Measurements from ENCODE around the gene SPHK2.
"Not testable (repeated sequence)": the region's sequence is repeated elsewhere in the genome, so short reads cannot be mapped to it uniquely, and the experiment has no call there.

SPHK2 gene

GRCh38 chr19:48637948-48638830, 18.9 kb downstream of the SPHK2 start:
- peak; percentile 88 for DNase-seq

- DNase-seq, result no peak
Measured at GRCh38 chr19:48638831-48639381, 19.6 kb downstream of the SPHK2 start.

DNA sequence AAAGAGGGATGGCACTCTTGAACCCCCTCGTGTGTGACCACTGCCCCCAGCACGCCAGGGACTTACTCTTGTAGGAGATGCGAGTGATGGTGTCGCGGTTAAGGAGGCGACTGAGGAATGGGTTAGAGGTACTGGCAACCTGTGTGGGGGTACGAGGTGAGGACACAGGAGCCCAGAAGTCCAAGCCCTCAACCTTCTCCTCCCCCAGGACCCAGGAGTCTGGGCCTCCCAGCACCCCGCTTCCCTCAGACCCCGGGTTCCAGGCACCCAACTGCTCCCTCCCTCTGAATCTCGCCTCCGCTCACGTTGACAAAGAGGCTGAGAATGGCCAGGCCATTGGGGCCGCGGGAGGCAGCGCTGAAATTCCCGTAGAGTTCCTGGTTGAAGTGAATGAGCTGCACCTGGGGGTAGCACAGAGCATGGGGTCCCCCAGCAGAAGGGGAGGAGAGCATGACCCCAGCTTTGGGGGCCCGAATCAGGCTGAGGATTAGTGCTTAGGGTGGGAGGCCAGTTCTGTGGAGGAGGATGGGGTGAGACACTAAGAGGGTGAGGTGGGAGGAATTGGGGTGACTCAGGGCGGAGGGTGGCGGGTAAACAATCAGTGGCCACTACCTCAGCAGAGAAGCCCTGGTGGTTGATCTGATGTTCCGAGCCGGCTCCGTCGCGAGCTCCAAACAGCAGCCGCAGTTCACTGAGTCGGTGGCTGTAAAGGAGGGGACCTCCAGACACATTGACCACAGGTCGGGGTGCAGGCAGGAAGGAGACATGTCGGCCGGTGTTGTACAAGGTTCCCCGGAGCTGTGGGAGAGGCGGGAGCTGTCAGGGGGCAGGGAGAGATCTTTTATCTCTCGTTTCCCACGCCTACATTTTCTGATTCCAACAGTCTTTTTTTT, 20.4 kb downstream of the SPHK2 start:
- DNase-seq, result no peak

DNA sequence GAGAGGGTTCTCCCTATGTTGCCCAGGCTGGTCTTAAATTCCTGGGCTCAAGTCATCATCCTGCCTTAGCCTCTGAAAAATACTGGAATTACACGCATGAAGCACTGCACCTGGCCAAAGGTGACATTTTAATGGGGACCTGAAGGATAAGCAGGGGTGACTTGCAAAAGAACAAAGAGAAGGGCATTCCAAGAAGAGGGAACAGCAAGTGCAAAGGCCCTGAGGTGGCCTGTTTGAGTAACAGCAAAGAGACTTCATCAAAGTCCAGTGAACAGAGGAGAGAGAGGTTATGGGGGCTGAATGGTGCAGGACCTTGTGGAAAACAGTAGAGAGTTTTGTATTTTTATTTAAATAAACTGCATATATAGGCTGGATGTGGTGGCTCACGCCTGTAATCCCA, 22.5 kb downstream of the SPHK2 start:
- DNase-seq, result no peak

DNA sequence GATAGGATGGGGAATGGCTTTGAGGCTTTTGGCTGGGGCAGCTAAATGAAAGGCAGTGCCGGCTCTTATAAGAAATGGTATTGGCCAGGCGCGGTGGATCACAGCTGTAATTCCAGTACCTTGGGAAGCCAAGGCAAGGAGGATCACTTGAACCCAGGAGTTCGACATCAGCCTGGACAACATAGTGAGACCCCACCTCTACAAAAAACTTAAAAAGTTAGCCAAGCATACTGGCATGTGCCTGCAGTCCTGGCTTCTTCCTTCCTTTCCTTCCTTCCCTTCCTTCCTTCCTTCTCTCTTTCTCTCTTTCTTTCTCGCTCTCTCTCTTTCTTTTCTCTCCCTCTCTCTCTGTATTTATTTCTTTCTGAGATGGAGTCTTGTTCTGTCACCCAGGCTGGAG, 23.6 kb downstream of the SPHK2 start:
- no peak for DNase-seq

GRCh38 chr19:48644355-48644754, 25.0 kb downstream of the SPHK2 start:
- DNase-seq, result no peak

DNA sequence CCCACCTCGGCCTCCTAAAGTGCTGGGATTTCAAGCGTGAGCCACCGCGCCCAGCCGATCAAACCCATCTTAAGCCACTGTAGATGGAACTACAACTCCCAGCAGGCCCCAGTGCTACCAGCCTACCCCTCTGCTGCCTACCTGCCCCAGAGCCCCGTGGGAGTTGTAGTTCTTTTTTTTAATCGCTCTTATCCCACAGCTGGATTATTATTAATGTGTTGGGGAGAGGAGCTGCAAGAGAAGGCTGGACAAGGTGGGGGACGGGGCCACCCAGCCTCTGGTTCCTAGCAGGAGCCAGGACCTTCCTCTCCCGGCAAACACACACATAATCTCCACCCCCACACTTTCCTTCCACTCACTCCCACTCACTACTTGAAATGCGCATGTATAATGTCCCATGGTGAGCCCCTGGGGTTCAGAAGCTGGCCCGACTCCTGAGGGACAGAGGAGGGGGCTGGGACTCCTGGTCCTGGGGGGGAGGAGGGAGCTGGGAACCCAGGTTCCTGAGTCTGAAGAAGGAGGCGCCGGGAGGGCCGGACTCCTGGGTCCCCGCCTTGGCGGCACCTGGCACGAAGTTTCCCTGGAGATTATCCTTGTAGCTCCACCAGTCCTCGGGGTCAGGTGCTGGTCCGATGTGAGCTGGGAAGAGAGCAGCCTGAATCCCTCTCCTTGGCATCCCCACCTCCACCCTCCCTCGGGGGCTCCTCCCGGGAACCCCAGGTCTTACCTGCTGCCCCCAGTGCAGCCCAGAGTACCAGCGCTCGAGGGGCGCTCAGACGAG, 25.7 kb downstream of the SPHK2 start:
- DNase-seq, result peak; percentile 86

DNA sequence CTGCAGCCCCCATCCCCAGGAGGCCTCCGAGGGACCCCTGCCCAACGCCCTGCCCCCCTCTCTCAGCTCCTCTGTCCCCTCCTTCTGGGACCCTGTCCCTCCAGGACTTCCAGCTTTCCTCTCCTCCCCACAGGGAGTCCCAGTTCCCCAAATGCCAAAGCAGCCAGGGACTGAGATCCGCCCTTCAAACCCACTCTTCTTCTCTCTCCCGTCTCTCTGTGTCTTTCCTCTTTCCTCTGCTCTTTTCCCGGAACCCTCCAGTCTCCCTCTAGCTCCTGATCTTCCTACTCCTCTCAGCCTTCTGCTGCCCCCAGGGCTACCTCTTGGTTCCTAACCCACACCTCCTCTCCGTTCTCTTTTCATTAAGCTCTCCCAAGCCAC, 26.3 kb downstream of the SPHK2 start:
- peak; percentile 73 for DNase-seq

GRCh38 chr19:48646001-48646721, 26.9 kb downstream of the SPHK2 start, which contains the start of gene CA11:
TSS of gene CA11 (minus strand) at chr19:48646187. CDS start at chr19:48645632, 555 bp downstream.
- DNase-seq, result peak; percentile 90

- DNase-seq, result no peak
Measured at GRCh38 chr19:48646722-48647216, 27.5 kb downstream of the SPHK2 start.

GRCh38 chr19:48648134-48648533, 28.8 kb downstream of the SPHK2 start:
- DNase-seq, result no peak

DNA sequence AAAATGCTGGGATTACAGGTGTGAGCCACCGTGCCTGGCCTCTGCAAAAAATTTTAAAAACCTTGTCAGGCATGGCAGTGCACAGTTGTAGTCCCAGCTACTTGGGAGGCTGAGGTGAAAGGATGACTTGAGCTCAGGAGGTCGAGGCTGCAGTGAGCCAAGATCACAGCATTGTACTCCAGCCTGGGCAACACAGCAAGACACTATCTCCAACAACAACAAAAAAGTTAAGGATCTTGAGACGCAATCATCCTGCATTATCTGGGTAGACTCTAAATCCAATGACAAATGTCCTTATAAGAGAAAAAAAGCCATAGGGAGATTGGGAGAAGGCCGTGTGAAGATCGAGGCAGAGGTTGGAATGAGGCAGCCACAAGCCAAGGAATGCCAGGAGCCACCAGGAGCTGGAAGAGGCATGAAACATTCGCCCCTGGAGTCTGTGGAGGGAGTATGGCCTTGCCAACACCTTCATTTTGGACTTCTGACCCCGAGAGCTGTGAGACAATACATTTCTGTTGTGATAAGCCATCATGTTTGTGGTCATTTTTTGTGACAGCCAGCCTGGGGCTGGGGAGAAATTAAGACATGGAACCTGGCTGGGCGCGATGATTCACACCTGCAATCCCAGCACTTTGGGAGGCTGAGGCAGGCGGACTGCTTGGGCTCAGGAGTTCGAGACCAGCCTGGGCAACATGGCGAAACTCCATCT, 31.8 kb downstream of the SPHK2 start:
- DNase-seq, result no peak

- no peak for DNase-seq
Measured at GRCh38 chr19:48651683-48652048, 32.4 kb downstream of the SPHK2 start.

DNA sequence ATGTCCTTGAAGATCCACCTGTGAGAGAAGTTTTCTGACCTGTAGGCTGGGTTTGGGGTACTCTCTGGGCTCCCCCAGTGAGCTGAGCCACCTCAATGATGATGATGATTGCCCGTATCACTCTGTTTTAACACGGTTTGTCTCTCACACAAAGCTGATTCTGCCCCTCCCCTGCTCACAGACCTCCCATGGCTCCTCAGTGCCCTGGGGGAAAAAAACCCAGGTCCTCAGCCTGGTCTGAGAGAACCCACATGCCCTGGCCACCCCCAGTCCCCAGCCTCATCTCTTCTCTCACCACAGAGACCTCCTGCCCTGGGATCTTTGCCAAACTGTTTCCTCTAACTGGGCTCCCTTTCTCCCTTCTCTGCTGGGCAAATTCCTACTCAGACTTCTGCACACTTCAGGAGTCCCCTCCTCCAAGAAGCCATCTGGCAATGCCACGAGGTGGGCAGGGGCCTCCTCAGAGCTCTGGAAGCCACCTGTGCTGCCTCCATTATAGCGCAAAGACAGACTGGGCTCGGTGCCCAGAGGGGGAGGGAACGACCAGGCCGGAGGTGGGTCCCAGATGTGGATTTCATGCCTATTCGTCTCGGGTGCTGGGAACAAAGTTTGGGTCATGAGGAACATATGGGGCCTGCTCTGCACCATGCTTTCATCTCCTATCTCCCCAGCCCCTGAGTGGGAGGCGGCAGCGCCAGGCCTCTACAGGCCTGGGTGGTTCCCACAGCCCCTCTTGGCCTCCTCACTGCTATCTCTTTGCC, 35.2 kb downstream of the SPHK2 start:
- no peak for DNase-seq

DNA sequence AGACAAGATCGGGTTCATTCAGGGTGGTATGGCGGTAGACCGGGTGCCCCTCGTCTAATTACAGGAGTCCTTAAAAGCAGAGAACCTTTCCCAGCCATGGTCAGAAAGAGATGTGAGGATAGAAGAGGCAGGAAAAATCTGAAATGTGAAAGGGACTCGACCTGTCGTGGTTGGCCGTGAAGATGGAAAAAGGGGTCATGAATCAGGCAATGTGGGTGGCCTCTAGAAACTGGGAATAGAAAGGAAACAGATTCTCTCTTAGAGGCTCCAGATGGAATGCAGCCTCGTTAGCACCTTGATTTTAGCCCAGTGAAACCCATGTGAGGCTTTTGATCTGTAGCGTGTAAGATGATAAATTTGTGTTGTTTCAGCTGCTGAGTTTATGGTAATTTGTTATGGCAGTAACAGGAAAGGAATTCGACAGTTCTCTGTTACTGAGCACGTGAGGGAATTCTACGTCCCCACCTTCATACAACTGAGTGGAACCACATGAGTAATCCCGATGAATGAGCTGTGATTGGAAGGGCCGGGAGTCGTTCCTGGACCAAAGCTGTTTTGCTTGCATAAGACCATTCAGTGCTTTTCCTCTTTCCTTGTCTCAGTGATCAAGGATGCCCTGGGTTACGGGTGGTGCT, 37.7 kb downstream of the SPHK2 start:
- DNase-seq, result peak; percentile 20

DNA sequence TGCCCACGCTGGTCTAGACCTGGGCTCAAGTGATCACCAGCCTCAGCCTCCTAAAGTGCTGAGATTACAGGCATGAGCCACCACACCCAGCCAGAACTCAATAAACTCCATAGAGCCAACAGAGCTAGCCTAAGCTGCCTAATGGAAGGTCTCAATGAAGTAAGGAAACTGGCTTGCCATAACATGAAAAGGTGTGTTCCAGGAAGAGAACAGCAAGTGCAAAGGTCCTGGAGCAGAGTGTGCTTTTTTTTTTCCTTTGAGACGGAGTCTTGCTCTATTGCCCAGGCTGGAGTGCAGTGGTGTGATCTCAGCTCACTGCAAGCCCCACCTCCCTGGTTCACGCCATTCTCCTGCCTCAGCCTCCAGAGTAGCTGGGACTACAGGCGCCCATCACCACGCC, 38.5 kb downstream of the SPHK2 start:
- not testable (repeated sequence) for DNase-seq

DNA sequence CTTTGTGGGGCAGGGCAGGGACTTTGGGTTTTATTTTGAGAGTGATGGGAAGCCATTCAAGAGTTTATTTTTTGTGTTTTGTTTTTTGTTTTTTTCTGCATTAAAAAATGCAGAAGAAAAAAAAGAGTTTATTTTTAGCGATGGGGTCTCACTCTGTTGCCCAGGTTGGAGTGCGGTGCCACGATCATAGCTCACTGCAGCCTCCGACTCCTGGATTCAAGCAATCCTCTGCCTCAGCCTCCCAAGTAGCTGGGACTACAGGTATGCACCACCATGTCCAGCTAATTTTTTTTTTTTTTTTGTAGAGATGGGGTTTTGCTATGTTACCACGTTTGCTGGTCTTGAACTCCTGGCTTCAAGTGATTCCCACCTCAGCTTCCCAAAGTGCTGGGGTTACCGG, 39.2 kb downstream of the SPHK2 start:
- DNase-seq, result no peak

DNA sequence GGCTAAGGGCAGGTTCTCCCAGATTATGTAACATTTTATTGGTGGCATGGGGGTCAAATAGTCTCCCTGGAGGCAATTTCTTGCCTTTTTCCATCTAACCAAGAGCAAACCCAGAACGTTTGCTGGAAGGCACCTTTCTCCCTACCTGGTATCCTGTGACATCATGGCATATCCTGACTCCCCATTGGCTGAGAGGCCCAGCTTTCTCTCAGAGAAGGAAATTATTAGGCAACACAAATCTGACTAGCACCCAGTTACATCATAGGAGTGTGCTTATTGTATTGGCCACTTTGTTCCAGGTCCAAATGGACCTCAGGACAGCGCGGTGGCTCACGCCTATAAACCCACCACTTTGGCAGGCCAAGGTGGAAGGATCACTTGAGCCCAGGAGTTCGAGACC, 40.5 kb downstream of the SPHK2 start:
- DNase-seq, result no peak

DNA sequence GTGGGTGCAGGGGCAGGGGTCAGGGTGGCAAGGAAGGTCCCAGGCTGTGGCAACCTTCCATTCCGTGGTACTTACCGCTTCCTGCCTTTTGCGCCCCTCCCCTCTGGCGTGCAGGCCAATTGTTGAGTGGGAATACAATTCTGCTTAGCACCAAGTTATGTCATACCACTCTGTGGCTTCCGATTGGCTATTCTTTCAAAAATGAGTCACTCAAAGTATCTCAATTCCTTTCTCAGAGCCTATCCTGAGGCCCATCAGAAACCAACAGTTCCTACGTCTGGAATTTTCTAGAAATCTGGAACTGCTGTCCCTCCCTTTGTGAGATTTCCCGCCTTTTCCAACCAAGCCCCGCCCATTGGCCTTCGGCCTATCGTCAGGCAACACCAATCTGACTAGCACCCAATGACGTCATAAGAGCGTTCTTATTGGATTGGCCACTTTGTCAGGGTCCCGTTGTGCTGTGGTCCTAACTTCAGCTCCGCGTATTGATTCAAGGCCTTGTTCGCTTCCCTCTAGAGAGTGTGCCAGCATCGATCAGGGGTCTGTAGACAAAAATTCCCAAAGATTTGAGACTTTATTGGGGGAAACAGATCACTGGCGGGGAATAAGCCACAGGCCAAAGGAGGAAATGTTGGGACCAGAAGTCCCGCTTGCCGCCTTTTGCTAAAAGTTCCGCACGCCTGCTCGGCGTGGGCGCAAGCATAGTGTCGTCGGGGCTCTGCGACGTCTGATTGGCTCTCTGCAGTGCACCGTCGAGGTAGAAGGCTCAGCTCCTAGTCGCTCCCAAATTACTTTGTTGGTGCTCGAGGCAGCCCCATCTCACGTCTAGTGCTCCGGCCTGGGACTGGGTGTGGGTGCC, 41.8 kb downstream of the SPHK2 start:
- peak; percentile 61 for DNase-seq

All from retina (tissue), 1 donor.